ENCODE data around the gene TTC28.
A peak's percentile ranks its signal among the peaks of the same experiment; 100 is the strongest.

Gene TTC28

DNA sequence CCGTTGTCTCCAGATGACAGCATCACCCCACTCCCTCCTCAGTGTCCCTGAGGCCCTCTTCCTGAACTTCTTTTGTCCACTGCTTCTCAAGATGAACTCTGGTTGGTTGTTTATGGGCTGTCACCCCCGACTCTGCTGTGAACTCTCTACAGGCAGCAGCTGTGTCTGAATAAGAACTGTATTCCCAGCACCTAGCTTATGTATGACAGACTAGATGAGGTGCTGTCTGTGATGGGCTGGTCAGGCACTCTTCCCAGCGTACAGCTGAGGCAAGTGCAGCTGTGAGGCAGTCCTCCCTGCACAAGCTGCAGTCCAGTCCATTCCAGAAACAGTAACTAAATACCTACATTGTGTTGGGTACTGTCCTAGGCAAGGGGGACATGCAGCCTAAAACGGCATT lies 649.2 kb downstream of the TTC28 start (continued):
- TF ChIP-seq, protein P1, sequence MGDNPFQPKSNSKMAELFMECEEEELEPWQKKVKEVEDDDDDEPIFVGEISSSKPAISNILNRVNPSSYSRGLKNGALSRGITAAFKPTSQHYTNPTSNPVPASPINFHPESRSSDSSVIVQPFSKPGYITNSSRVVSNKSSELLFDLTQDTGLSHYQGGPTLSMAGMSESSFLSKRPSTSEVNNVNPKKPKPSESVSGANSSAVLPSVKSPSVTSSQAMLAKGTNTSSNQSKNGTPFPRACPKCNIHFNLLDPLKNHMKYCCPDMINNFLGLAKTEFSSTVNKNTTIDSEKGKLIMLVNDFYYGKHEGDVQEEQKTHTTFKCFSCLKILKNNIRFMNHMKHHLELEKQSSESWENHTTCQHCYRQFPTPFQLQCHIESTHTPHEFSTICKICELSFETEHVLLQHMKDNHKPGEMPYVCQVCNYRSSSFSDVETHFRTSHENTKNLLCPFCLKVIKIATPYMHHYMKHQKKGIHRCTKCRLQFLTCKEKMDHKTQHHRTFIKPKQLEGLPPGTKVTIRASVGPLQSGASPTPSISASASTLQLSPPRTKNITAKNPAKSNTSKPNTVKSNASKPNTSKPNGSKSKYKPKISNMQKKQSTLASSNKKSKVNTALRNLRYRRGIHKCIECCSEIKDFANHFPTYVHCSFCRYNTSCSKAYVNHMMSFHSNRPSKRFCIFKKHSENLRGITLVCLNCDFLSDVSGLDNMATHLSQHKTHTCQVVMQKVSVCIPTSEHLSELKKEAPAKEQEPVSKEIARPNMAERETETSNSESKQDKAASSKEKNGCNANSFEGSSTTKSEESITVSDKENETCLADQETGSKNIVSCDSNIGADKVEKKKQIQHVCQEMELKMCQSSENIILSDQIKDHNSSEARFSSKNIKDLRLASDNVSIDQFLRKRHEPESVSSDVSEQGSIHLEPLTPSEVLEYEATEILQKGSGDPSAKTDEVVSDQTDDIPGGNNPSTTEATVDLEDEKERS (tag by site-specific recombination; IDR thresholded peaks at IDR 0.05) = no peak
- TF ChIP-seq, protein P2, sequence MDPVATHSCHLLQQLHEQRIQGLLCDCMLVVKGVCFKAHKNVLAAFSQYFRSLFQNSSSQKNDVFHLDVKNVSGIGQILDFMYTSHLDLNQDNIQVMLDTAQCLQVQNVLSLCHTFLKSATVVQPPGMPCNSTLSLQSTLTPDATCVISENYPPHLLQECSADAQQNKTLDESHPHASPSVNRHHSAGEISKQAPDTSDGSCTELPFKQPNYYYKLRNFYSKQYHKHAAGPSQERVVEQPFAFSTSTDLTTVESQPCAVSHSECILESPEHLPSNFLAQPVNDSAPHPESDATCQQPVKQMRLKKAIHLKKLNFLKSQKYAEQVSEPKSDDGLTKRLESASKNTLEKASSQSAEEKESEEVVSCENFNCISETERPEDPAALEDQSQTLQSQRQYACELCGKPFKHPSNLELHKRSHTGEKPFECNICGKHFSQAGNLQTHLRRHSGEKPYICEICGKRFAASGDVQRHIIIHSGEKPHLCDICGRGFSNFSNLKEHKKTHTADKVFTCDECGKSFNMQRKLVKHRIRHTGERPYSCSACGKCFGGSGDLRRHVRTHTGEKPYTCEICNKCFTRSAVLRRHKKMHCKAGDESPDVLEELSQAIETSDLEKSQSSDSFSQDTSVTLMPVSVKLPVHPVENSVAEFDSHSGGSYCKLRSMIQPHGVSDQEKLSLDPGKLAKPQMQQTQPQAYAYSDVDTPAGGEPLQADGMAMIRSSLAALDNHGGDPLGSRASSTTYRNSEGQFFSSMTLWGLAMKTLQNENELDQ (tag by site-specific recombination; IDR thresholded peaks at IDR 0.05; ENCODE audit: low read depth) = no peak
- no peak for TF ChIP-seq MEIS1 (CRISPR knock-in tag; IDR thresholded peaks at IDR 0.05; ENCODE audit: borderline replicate concordance)
- TF ChIP-seq ZNF10 (tag by site-specific recombination; IDR thresholded peaks at IDR 0.05) = no peak
- no peak for TF ChIP-seq ZNF211 (tag by site-specific recombination; IDR thresholded peaks at IDR 0.05; ENCODE audit: low read depth)

- no peak overlapping the region for H3K27ac ChIP-seq (ENCODE audit: extremely low read depth, low read depth, low read length)
Observed at GRCh38 chr22:28029956-28030355, 649.7 kb downstream of the TTC28 start.

GRCh38 chr22:28029201-28029948 lies 650.3 kb downstream of the TTC28 start:
- POLR2A ChIA-PET = no interaction called here
- Histone ChIP-seq H3K27ac (ENCODE audit: extremely low read depth, low read depth, low read length) (no peak overlapping the region), H3K36me3 (ENCODE audit: control insufficient read depth in 2 of 2, insufficient read depth in 1 of 2, low read length in 2 of 2) (peaks cover 0 to 21% of the 10 kb centered on the region in 2 experiments; a peak in 1 of 3 replicates), H3K4me1 (ENCODE audit: control insufficient read depth, insufficient read depth, low read length) (peaks cover 8% of the 10 kb centered on the region), H3K9me3 (ENCODE audit: control insufficient read depth, insufficient read depth, low read depth, low read length) (no peaks in the 10 kb centered on the region), H3K4me3 (ENCODE audit: low read depth, low read length) (no peak overlapping the region)
- CTCF ChIA-PET = interaction anchor here (0.6 to 1.4 kb wide), 3 partner anchors 9 to 22 kb away, joined by 3 to 8 read pairs (median 7); no protein-coding TSS in a partner anchor
- TF ChIP-seq ZFHX2 (tag by site-specific recombination; conservative IDR thresholded peaks at IDR 0.05) = peak; percentile 80
- TF ChIP-seq ZNF473 (tag by site-specific recombination; IDR thresholded peaks at IDR 0.05) = no peak
- TF ChIP-seq YY2 (tag by site-specific recombination; IDR thresholded peaks at IDR 0.05) = no peak
- TF ChIP-seq ZNF449 (tag by site-specific recombination; IDR thresholded peaks at IDR 0.05) = no peak
- no peak for TF ChIP-seq ZNF654 (tag by site-specific recombination; IDR thresholded peaks at IDR 0.05; ENCODE audit: low read depth)
- TF ChIP-seq ZNF19 (tag by site-specific recombination; IDR thresholded peaks at IDR 0.05; ENCODE audit: low read depth) = no peak
- peak; percentile 61; the same call in 1 of the 2 replicates for TF ChIP-seq ZNF561 (tag by site-specific recombination; IDR thresholded peaks at IDR 0.05; ENCODE audit: borderline replicate concordance)
- TF ChIP-seq HOXA7 (CRISPR knock-in tag; IDR thresholded peaks at IDR 0.05; ENCODE audit: borderline replicate concordance) = no peak
- no peak for TF ChIP-seq KLF10 (tag by site-specific recombination; IDR thresholded peaks at IDR 0.05)
- TF ChIP-seq GLIS1 (tag by site-specific recombination; IDR thresholded peaks at IDR 0.05) = peak; percentile 68
- no peak for TF ChIP-seq ZBTB26 (tag by site-specific recombination; optimal IDR thresholded peaks at IDR 0.05)
- no peak for TF ChIP-seq ZNF626 (tag by site-specific recombination; IDR thresholded peaks at IDR 0.05)
- TF ChIP-seq, protein P3, sequence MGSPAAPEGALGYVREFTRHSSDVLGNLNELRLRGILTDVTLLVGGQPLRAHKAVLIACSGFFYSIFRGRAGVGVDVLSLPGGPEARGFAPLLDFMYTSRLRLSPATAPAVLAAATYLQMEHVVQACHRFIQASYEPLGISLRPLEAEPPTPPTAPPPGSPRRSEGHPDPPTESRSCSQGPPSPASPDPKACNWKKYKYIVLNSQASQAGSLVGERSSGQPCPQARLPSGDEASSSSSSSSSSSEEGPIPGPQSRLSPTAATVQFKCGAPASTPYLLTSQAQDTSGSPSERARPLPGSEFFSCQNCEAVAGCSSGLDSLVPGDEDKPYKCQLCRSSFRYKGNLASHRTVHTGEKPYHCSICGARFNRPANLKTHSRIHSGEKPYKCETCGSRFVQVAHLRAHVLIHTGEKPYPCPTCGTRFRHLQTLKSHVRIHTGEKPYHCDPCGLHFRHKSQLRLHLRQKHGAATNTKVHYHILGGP (tag by site-specific recombination; IDR thresholded peaks at IDR 0.05) = no peak
- TF ChIP-seq, protein P4, sequence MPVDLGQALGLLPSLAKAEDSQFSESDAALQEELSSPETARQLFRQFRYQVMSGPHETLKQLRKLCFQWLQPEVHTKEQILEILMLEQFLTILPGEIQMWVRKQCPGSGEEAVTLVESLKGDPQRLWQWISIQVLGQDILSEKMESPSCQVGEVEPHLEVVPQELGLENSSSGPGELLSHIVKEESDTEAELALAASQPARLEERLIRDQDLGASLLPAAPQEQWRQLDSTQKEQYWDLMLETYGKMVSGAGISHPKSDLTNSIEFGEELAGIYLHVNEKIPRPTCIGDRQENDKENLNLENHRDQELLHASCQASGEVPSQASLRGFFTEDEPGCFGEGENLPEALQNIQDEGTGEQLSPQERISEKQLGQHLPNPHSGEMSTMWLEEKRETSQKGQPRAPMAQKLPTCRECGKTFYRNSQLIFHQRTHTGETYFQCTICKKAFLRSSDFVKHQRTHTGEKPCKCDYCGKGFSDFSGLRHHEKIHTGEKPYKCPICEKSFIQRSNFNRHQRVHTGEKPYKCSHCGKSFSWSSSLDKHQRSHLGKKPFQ (tag by site-specific recombination; IDR thresholded peaks at IDR 0.05) = 0 out of 2 replicates have a peak, but pooled peaks have one; percentile 65
- TF ChIP-seq WT1 (tag by site-specific recombination; IDR thresholded peaks at IDR 0.05) = peak; percentile 59; the same call in 1 of the 2 replicates

More at GRCh38 chr22:28029956-28030355, 649.7 kb downstream of the TTC28 start:
- Histone ChIP-seq H3K9me3 (ENCODE audit: control insufficient read depth, insufficient read depth, low read depth, low read length) (no peaks in the 10 kb centered on the region), H3K4me1 (ENCODE audit: control insufficient read depth, insufficient read depth, low read length) (peaks cover 12% of the 10 kb centered on the region), H3K36me3 (ENCODE audit: control insufficient read depth in 2 of 2, insufficient read depth in 1 of 2, low read length in 2 of 2) (peaks cover 0 to 21% of the 10 kb centered on the region in 2 experiments; a peak in 1 of 3 replicates), H3K4me3 (ENCODE audit: low read depth, low read length) (no peak overlapping the region)
- ChIA-PET POLR2A (no interaction called here), CTCF (interaction anchor here (0.6 to 1.4 kb wide), 2 partner anchors 10 to 22 kb away, joined by 3 to 5 read pairs; no protein-coding TSS in a partner anchor)
- no peak for TF ChIP-seq ZNF555 (tag by site-specific recombination; conservative IDR thresholded peaks at IDR 0.05)
- no peak for TF ChIP-seq ZNF10 (tag by site-specific recombination; IDR thresholded peaks at IDR 0.05)

All from HEK293 (cell line).